LNCaP clone FGC (cell line): ENCODE results near the gene PEPD.
"Not testable (repeated sequence)": the region's sequence is repeated elsewhere in the genome, so short reads cannot be mapped to it uniquely, and the experiment has no call there.

Experiments
- DNase-seq: peaks from one replicate; pipeline ENCODE4 v3.0.0-alpha.2; 2011; ENCODE audit warnings: low read depth
- H3K4me3 ChIP-seq: 2 replicates; pipeline ENCODE4 v1.5.1; 2011; ENCODE audit warnings: mild to moderate bottlenecking, low read depth, low read length, control low read depth
- CTCF ChIP-seq: IDR thresholded peaks from 2 replicates; pipeline ENCODE4 v1.5.1; 2012; ENCODE audit warnings: mild to moderate bottlenecking; ENCODE audit not compliant: control insufficient read depth, insufficient read depth; ENCODE audit errors: extremely low read depth

Gene PEPD

GRCh38 chr19:33487901-33488800, 33.4 kb downstream of the PEPD start:
- TF ChIP-seq CTCF: no peak
- DNase-seq: no peak
- no peak overlapping the region for H3K4me3 ChIP-seq

- H3K4me3 ChIP-seq: no peak overlapping the region
- TF ChIP-seq CTCF: no peak
- no peak for DNase-seq
Observed at GRCh38 chr19:33486936-33487811, 34.4 kb downstream of the PEPD start.

GRCh38 chr19:33486407-33486806, 35.2 kb downstream of the PEPD start:
- no peak for TF ChIP-seq CTCF
- DNase-seq: no peak
- H3K4me3 ChIP-seq: no peak overlapping the region

GRCh38 chr19:33484226-33484774, 37.3 kb downstream of the PEPD start:
- no peak overlapping the region for H3K4me3 ChIP-seq
- no peak for TF ChIP-seq CTCF
- no peak for DNase-seq

GRCh38 chr19:33482476-33482875, 39.1 kb downstream of the PEPD start:
- DNase-seq: no peak
- H3K4me3 ChIP-seq: no peak overlapping the region
- no peak for TF ChIP-seq CTCF

GRCh38 chr19:33481863-33482262, 39.7 kb downstream of the PEPD start:
- no peak overlapping the region for H3K4me3 ChIP-seq
- no peak for TF ChIP-seq CTCF
- DNase-seq: no peak

GRCh38 chr19:33479570-33479969, 42.0 kb downstream of the PEPD start:
- DNase-seq: not testable (repeated sequence)

More at GRCh38 chr19:33479570-33479969, 42.0 kb downstream of the PEPD start:
- H3K4me3 ChIP-seq: not testable (repeated sequence)
